K562 (cell line): ENCODE measurements around the gene AGO3. TPM values are rescaled to one million over a fixed set of nuclear protein-coding genes. Genes with fewer than 3 reads are reported as not detected.

ENCODE experiments used
- ATAC-seq: fragments of 200-7000 bp; cut with Tn5 transposase; 3 replicates; pipeline ENCODE4 v1.9.1; 2020; ENCODE audit warnings: moderate library complexity
- BruUV-seq: library from RNA; stranded (reverse); fragments of 400-500 nt; replicated peaks from 2 replicates; lab custom pipeline; 2021; lab: Mats Ljungman, UMichigan
- CTCF ChIA-PET: fragments of 300-600 bp; formaldehyde crosslinking; extraction: SDS; loops from one replicate; lab custom pipeline; 2021; ENCODE audit warnings: low intra/inter-chr PET ratio; lab: Yijun Ruan, JAX
- POLR2A ChIA-PET: fragments of 300-600, 350-650 bp; sonication (Branson Sonifier 250); formaldehyde crosslinking; extraction: SDS; loops from one replicate; lab custom pipeline; 2021; ENCODE audit warnings: antibody characterized with exemption, inconsistent platforms; lab: Yijun Ruan, JAX
- DNase-seq, 4 experiments: peaks; one replicate each; pipeline versions ENCODE4 v3.0.0 to v3.0.0-alpha.2; 2011 to 2018; ENCODE audit warnings: low spot score in 3 of 4, mixed read lengths in 3 of 4; ENCODE audit errors: extremely low read depth in 1 of 4
- FAIRE-seq: peaks from 2 replicates; lab custom pipeline; 2011; peaks lifted over from hg19 to GRCh38; lab: Jason Lieb, UNC
- H2AFZ ChIP-seq: 2 replicates; pipeline ENCODE4 v1.6.0; 2011; ENCODE audit warnings: low read depth, low read length, control low read depth, inconsistent platforms
- H3K27ac ChIP-seq: fragments of 200-600 bp; 3 replicates; pipeline ENCODE4 v1.8.0; 2011; ENCODE audit warnings: low read depth, mild to moderate bottlenecking, control low read depth, inconsistent platforms, low read length, moderate library complexity, mixed read lengths; ENCODE audit errors: extremely low read depth
- H3K27me3 ChIP-seq, 2 experiments: fragments of 300-600 bp in 1 of 2; 2 replicates in 1 of 2; 3 replicates in 1 of 2; pipeline versions ENCODE4 v1.6.0 to v1.8.0; 2011; ENCODE audit warnings: inconsistent platforms in 2 of 2, low read length in 2 of 2, mild to moderate bottlenecking in 1 of 2, mixed read lengths in 1 of 2, moderate library complexity in 1 of 2; ENCODE audit not compliant: control insufficient read depth in 2 of 2, insufficient read depth in 2 of 2
- H3K36me3 ChIP-seq: fragments of 300-600 bp; 3 replicates; pipeline ENCODE4 v1.8.0; 2011; ENCODE audit warnings: mild to moderate bottlenecking, low read length, inconsistent platforms; ENCODE audit not compliant: control insufficient read depth, insufficient read depth
- H3K4me1 ChIP-seq, 2 experiments: fragments of 200-600 bp in 1 of 2; replicated peaks in 1 of 2; 2 replicates in 1 of 2; 3 replicates in 1 of 2; pipeline versions ENCODE4 v1.5.1 to v1.8.0; 2011; ENCODE audit warnings: inconsistent platforms in 2 of 2, low read length in 2 of 2, mild to moderate bottlenecking in 1 of 2, mixed read lengths in 1 of 2, moderate library complexity in 1 of 2; ENCODE audit not compliant: control insufficient read depth in 2 of 2, insufficient read depth in 2 of 2
- H3K4me2 ChIP-seq: 2 replicates; pipeline ENCODE4 v1.6.1; 2011; ENCODE audit warnings: low read length, control low read depth, inconsistent platforms, mixed read lengths; ENCODE audit not compliant: insufficient read depth
- H3K4me3 ChIP-seq: fragments of 200-600 bp; sonication (generic), shearing (Covaris generic); 2 replicates; pipeline ENCODE4 v1.5.1; 2016; ENCODE audit warnings: control low read depth, inconsistent platforms
- H3K79me2 ChIP-seq: fragments of 200-600 bp; 3 replicates; pipeline ENCODE4 v1.8.0; 2011; ENCODE audit warnings: low read length, inconsistent platforms; ENCODE audit not compliant: control insufficient read depth, insufficient read depth
- H3K9ac ChIP-seq, 2 experiments: 2 replicates each; pipeline versions ENCODE4 v1.6.0 to v1.6.1; 2011; ENCODE audit warnings: low read depth in 2 of 2, low read length in 2 of 2, control low read depth in 1 of 2, inconsistent platforms in 1 of 2, mild to moderate bottlenecking in 1 of 2, mixed read lengths in 1 of 2; ENCODE audit not compliant: insufficient read depth in 1 of 2
- H3K9me1 ChIP-seq: one replicate; pipeline ENCODE4 v1.6.0; 2011; ENCODE audit warnings: inconsistent platforms, mild to moderate bottlenecking, low read length, moderate library complexity; ENCODE audit not compliant: control insufficient read depth, insufficient read depth
- H3K9me3 ChIP-seq: replicated peaks from 2 replicates; pipeline ENCODE4 v1.5.1; 2011; ENCODE audit warnings: low read depth, low read length, inconsistent platforms; ENCODE audit not compliant: control insufficient read depth, insufficient read depth
- H4K20me1 ChIP-seq: replicated peaks from 2 replicates; pipeline ENCODE4 v1.6.1; 2011; ENCODE audit warnings: low read length, inconsistent platforms, mixed read lengths; ENCODE audit not compliant: control insufficient read depth, insufficient read depth
- BRD4 ChIP-seq: fragments of 200-600 bp; sonication (generic); IDR thresholded peaks from 2 replicates; pipeline ENCODE4 v1.6.1; 2017; ENCODE audit warnings: inconsistent platforms
- DACH1 ChIP-seq: fragments of 450-650 bp; IDR thresholded peaks from 2 replicates; pipeline ENCODE4 v1.6.1; 2018; ENCODE audit not compliant: partially characterized antibody
- ETS2 ChIP-seq: IDR thresholded peaks from 2 replicates; pipeline ENCODE4 v1.6.1; 2016; ENCODE audit warnings: borderline replicate concordance, missing genetic modification characterization, mild to moderate bottlenecking, moderate library complexity, missing compliant biosample characterization; ENCODE audit not compliant: poor library complexity, severe bottlenecking
- ETV5 ChIP-seq: sonication (generic); formaldehyde crosslinking; IDR thresholded peaks from 2 replicates; pipeline ENCODE4 v1.4.0; 2020; ENCODE audit warnings: low read depth, mild to moderate bottlenecking, missing genetic modification reagents
- HMG20A ChIP-seq: fragments of 450-650 bp; formaldehyde crosslinking; conservative IDR thresholded peaks from 2 replicates; pipeline ENCODE4 v1.4.0; 2020; ENCODE audit warnings: mild to moderate bottlenecking, mixed read lengths
- MEIS2 ChIP-seq: fragments of 450-650 bp; IDR thresholded peaks from 2 replicates; pipeline ENCODE4 v1.6.1; 2014; ENCODE audit warnings: mild to moderate bottlenecking; ENCODE audit not compliant: partially characterized antibody
- NFXL1 ChIP-seq: fragments of 450-650 bp; formaldehyde crosslinking; IDR thresholded peaks from 2 replicates; pipeline ENCODE4 v1.4.0; 2021; ENCODE audit warnings: mild to moderate bottlenecking
- RBFOX2 ChIP-seq: fragments of 200-400 bp; formaldehyde crosslinking; IDR thresholded peaks from 2 replicates; pipeline ENCODE4 v1.6.1; 2017; ENCODE audit warnings: low read depth, mild to moderate bottlenecking, low read length, moderate library complexity
- TEAD1 ChIP-seq, 2 experiments: fragments of 450-650 bp in 1 of 2; sonication (generic) in 1 of 2; formaldehyde crosslinking; IDR thresholded peaks; 2 replicates each; pipeline versions ENCODE4 v1.4.0 to v1.8.0; 2020 to 2022; ENCODE audit warnings: mild to moderate bottlenecking in 2 of 2, missing genetic modification reagents in 1 of 2
- THRB ChIP-seq: fragments of 450-650 bp; formaldehyde crosslinking; conservative IDR thresholded peaks from 2 replicates; pipeline ENCODE4 v1.4.0; 2022; ENCODE audit warnings: mild to moderate bottlenecking, missing genetic modification characterization
- ZBTB1 ChIP-seq: sonication (generic); formaldehyde crosslinking; IDR thresholded peaks from 2 replicates; pipeline ENCODE4 v1.8.1; 2023; ENCODE audit warnings: missing genetic modification reagents, low read depth, mild to moderate bottlenecking, borderline replicate concordance
- WGBS: fragments of 100-300 bp; shearing (Covaris generic); methylation state at CpG from one replicate; pipeline ENCODE4 v1.1.6; 2016; ENCODE audit warnings: low coverage, mixed read lengths; ENCODE audit not compliant: insufficient coverage; ENCODE audit errors: missing lambda C conversion rate; 5-methylcytosine and 5-hydroxymethylcytosine counted together
- in situ Hi-C: fragments of 300-500 bp; cut with MboI; formaldehyde crosslinking; loops from 4 replicates; pipeline ENCODE4 v1.15.0; 2018; ENCODE audit warnings: inconsistent platforms, mixed read lengths
- intact Hi-C: fragments of 100-400 bp; cut with micrococcal nuclease; formaldehyde crosslinking; loops from 2 replicates; pipeline ENCODE4 v1.14.2; 2022
- polyA plus RNA-seq, 8 experiments: library from polyadenylated mRNA; depleted of rRNA in 4 of 8; stranded (reverse) in 5 of 8; unstranded in 3 of 8; fragments of >200 nt; fragmentation: Nextera tagmentation in 2 of 8; fragmentation: Illumina TruSeq in 1 of 8; extraction: Ambion mirVana in 2 of 8; extraction: Trizol in 1 of 8; gene quantifications; 2 replicates each; pipeline versions ENCODE4 v1.2.1 to v1.2.3, GENCODE V29; 2011 to 2014; ENCODE audit warnings: inconsistent platforms in 1 of 8, missing spikeins in 1 of 8
- total RNA-seq, 7 experiments: library from RNA; depleted of rRNA in 6 of 7; stranded (reverse); fragments of >200 nt in 6 of 7; fragmentation: Illumina TruSeq in 2 of 7; extraction: Trizol in 2 of 7; gene quantifications; 2 replicates each; pipeline versions ENCODE4 v1.2.1 to v1.2.3, GENCODE V29; 2011 to 2021; ENCODE audit warnings: low replicate concordance in 1 of 7
- TF ChIP-seq, protein P1 (sequence below): fragments of 250-450 bp; sonication (Bioruptor Pico); IDR thresholded peaks from 2 replicates; pipeline ENCODE4 v1.4.0; 2020; ENCODE audit warnings: mild to moderate bottlenecking, moderate library complexity

Gene AGO3
- total and polyA plus RNA-seq, 9 of the 15 experiments (the other 6 are each of a cell fraction or from before 2014, with no cell fraction given): 4.5 to 41.5 (median 22.7) TPM

GRCh38 chr1:36027766-36028165 lies 96.9 kb downstream of the AGO3 start:
- Histone ChIP-seq H3K4me3 (no peak overlapping the region), H4K20me1 (no peaks in the 10 kb centered on the region), H3K27me3 (no peaks in the 10 kb centered on the region), H3K9me3 (no peaks in the 10 kb centered on the region), H3K27ac (no peak overlapping the region), H3K9me1 (no peaks in the 10 kb centered on the region), H3K4me1 (no peaks in the 10 kb centered on the region), H3K4me2 (no peak overlapping the region), H3K9ac (no peak overlapping the region), H3K79me2 (no peaks in the 10 kb centered on the region), H2AFZ (no peak overlapping the region), H3K36me3 (peaks cover 49% of the 10 kb centered on the region; the same call in 2 of the 3 replicates)
- BruUV-seq: no TSS peak
- no peak for DNase-seq
- in situ Hi-C loops: no loop called here
- 78% methylated on average over 2 of the region's 3 CpGs for WGBS
- FAIRE-seq: no peak
- ATAC-seq: no peak
- intact Hi-C loops: no loop called here
- POLR2A ChIA-PET: no interaction called here
- no peak for TF ChIP-seq DACH1
- TF ChIP-seq MEIS2: no peak
- CTCF ChIA-PET: no interaction called here

GRCh38 chr1:36031441-36031840 lies 100.5 kb downstream of the AGO3 start:
- H3K9me1 ChIP-seq: no peaks in the 10 kb centered on the region
- H3K36me3 ChIP-seq: peaks cover 49% of the 10 kb centered on the region; the same call in 2 of the 3 replicates
- no peak overlapping the region for H3K4me3 ChIP-seq
- H3K27ac ChIP-seq: no peak overlapping the region
- intact Hi-C loops: no loop called here
- no peaks in the 10 kb centered on the region for H3K27me3 ChIP-seq
- H2AFZ ChIP-seq: no peak overlapping the region
- H3K9ac ChIP-seq: no peak overlapping the region
- no peaks in the 10 kb centered on the region for H3K9me3 ChIP-seq
- ChIA-PET CTCF (no interaction called here), POLR2A (no interaction called here)
- DNase-seq (no peak), ATAC-seq (no peak), FAIRE-seq (no peak)
- in situ Hi-C loops: no loop called here
- H3K4me1 ChIP-seq: peaks cover 0 to 9% of the 10 kb centered on the region in 2 experiments; a peak in 2 of 5 replicates
- 96% methylated on average over 2 of the region's 2 CpGs for WGBS
- H3K79me2 ChIP-seq: no peaks in the 10 kb centered on the region
- no peaks in the 10 kb centered on the region for H4K20me1 ChIP-seq
- H3K4me2 ChIP-seq: no peak overlapping the region
- BruUV-seq: no TSS peak
- TF ChIP-seq NFXL1 (CRISPR knock-in tag) (no peak), RBFOX2 (no peak), ETV5 (CRISPR knock-in tag) (no peak), THRB (CRISPR knock-in tag) (no peak), TEAD1 (CRISPR knock-in tag; IDR thresholded peaks at IDR 0.05) (no peak), ZBTB1 (CRISPR knock-in tag) (no peak), HMG20A (no peak), BRD4 (no peak), ETS2 (tag) (no peak)
- TF ChIP-seq, protein P1, sequence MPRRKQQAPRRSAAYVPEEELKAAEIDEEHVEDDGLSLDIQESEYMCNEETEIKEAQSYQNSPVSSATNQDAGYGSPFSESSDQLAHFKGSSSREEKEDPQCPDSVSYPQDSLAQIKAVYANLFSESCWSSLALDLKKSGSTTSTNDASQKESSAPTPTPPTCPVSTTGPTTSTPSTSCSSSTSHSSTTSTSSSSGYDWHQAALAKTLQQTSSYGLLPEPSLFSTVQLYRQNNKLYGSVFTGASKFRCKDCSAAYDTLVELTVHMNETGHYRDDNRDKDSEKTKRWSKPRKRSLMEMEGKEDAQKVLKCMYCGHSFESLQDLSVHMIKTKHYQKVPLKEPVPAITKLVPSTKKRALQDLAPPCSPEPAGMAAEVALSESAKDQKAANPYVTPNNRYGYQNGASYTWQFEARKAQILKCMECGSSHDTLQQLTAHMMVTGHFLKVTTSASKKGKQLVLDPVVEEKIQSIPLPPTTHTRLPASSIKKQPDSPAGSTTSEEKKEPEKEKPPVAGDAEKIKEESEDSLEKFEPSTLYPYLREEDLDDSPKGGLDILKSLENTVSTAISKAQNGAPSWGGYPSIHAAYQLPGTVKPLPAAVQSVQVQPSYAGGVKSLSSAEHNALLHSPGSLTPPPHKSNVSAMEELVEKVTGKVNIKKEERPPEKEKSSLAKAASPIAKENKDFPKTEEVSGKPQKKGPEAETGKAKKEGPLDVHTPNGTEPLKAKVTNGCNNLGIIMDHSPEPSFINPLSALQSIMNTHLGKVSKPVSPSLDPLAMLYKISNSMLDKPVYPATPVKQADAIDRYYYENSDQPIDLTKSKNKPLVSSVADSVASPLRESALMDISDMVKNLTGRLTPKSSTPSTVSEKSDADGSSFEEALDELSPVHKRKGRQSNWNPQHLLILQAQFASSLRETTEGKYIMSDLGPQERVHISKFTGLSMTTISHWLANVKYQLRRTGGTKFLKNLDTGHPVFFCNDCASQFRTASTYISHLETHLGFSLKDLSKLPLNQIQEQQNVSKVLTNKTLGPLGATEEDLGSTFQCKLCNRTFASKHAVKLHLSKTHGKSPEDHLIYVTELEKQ (CRISPR knock-in tag): no peak
